Stimulated activated CD4-positive, alpha-beta T cell treated with anti-CD3 and anti-CD28 coated beads, Interleukin-15, amount 100 ng/mL, for 1 hour (primary cell): ENCODE measurements around the gene SENP1.

Source experiments
- DNase-seq, 2 donors: peaks; one replicate each; pipeline ENCODE4 v3.0.0-alpha.2; 2020; ENCODE audit warnings: low read depth in 1 of 2, low spot score in 1 of 2

The SENP1 gene

GRCh38 chr12:48037267-48037915 is 68.5 kb downstream of the SENP1 start:
- DNase-seq, result no peak

GRCh38 chr12:48036818-48037217 is 69.1 kb downstream of the SENP1 start:
- no peak for DNase-seq

- DNase-seq, result no peak
Measured at GRCh38 chr12:48034835-48035805, 70.8 kb downstream of the SENP1 start.

GRCh38 chr12:48033451-48033850 is 72.4 kb downstream of the SENP1 start:
- no peak for DNase-seq

GRCh38 chr12:48032597-48032996 is 73.3 kb downstream of the SENP1 start:
- DNase-seq, result no peak

GRCh38 chr12:48031135-48031960 is 74.5 kb downstream of the SENP1 start:
- no peak for DNase-seq

GRCh38 chr12:48030173-48030650 is 75.7 kb downstream of the SENP1 start:
- no peak for DNase-seq

- no peak for DNase-seq
Measured at GRCh38 chr12:48029491-48030172, 76.2 kb downstream of the SENP1 start.

GRCh38 chr12:48028541-48029431 is 77.1 kb downstream of the SENP1 start:
- no peak for DNase-seq

- no peak for DNase-seq
Measured at GRCh38 chr12:48027183-48028002, 78.5 kb downstream of the SENP1 start.

- no peak for DNase-seq
Measured at GRCh38 chr12:48026060-48026827, 79.6 kb downstream of the SENP1 start.

GRCh38 chr12:48025281-48025680 is 80.6 kb downstream of the SENP1 start:
- no peak for DNase-seq

GRCh38 chr12:48024735-48025134 is 81.1 kb downstream of the SENP1 start:
- no peak for DNase-seq

GRCh38 chr12:48023386-48023785 is 82.5 kb downstream of the SENP1 start:
- DNase-seq, result no peak

- DNase-seq, result no peak
Measured at GRCh38 chr12:48022676-48023385, 83.0 kb downstream of the SENP1 start.

GRCh38 chr12:48022180-48022521 is 83.7 kb downstream of the SENP1 start:
- no peak for DNase-seq

- DNase-seq, result no peak
Measured at GRCh38 chr12:48021485-48022179, 84.2 kb downstream of the SENP1 start.
